Karpas-422 (cell line): ENCODE results near the gene FARS2. TPM values are rescaled to one million over a fixed set of nuclear protein-coding genes. Genes with fewer than 3 reads are reported as not detected.

Source experiments
- DNase-seq: peaks from one replicate; pipeline ENCODE4 v3.0.0-alpha.2; 2015
- H2AFZ ChIP-seq: fragments of 200-600 bp; sonication (generic); 2 replicates; pipeline ENCODE4 v1.6.1; 2014; ENCODE audit warnings: antibody characterized with exemption, low read length, mixed read lengths
- H3K27ac ChIP-seq: fragments of 200-600 bp; sonication (generic); 2 replicates; pipeline ENCODE4 v1.5.1; 2014; ENCODE audit warnings: mild to moderate bottlenecking, low read length, moderate library complexity
- H3K27me3 ChIP-seq: fragments of 200-600 bp; sonication (generic); 2 replicates; pipeline ENCODE4 v1.6.1; 2014; ENCODE audit warnings: low read length, mixed read lengths
- H3K36me3 ChIP-seq: fragments of 200-600 bp; sonication (generic); 2 replicates; pipeline ENCODE4 v1.6.1; 2014; ENCODE audit warnings: low read length, mixed read lengths; ENCODE audit not compliant: insufficient read depth
- H3K4me1 ChIP-seq: fragments of 200-600 bp; sonication (generic); 2 replicates; pipeline ENCODE4 v1.6.1; 2014; ENCODE audit warnings: mild to moderate bottlenecking, low read length, mixed read lengths
- H3K4me2 ChIP-seq: fragments of 200-600 bp; sonication (generic); 2 replicates; pipeline ENCODE4 v1.6.1; 2014; ENCODE audit warnings: low read length, low read depth, mild to moderate bottlenecking; ENCODE audit not compliant: poor library complexity, severe bottlenecking
- H3K4me3 ChIP-seq: fragments of 200-600 bp; sonication (generic); 2 replicates; pipeline ENCODE4 v1.5.1; 2014; ENCODE audit warnings: mild to moderate bottlenecking, antibody characterized with exemption, low read length, mixed read lengths
- H3K79me2 ChIP-seq: fragments of 200-600 bp; sonication (generic); 2 replicates; pipeline ENCODE4 v1.6.1; 2014; ENCODE audit warnings: mild to moderate bottlenecking, low read length, mixed read lengths
- H3K9ac ChIP-seq: fragments of 200-600 bp; sonication (generic); 2 replicates; pipeline ENCODE4 v1.6.0; 2014; ENCODE audit warnings: low read length
- H3K9me2 ChIP-seq: fragments of 200-600 bp; sonication (generic), shearing (Covaris generic); replicated peaks from 2 replicates; pipeline ENCODE4 v1.6.0; 2014; ENCODE audit warnings: mild to moderate bottlenecking, low read length, moderate library complexity; ENCODE audit not compliant: insufficient read depth
- H3K9me3 ChIP-seq: fragments of 300-700, 200-600 bp; sonication (generic); 2 replicates; pipeline ENCODE4 v1.6.1; 2014; ENCODE audit warnings: low read length, mixed read lengths
- H4K20me1 ChIP-seq: fragments of 200-600 bp; sonication (generic); 2 replicates; pipeline ENCODE4 v1.6.1; 2014; ENCODE audit warnings: mild to moderate bottlenecking, antibody characterized with exemption, low read length, low read depth; ENCODE audit not compliant: insufficient read depth
- total RNA-seq: library from RNA; depleted of rRNA; stranded (reverse); fragments of >200 nt; shearing (Covaris generic); gene quantifications from 2 replicates; pipeline ENCODE4 v1.2.3, GENCODE V29; 2014; ENCODE audit warnings: low replicate concordance

FARS2 gene
- total RNA-seq, 1 experiment from 2014 or later: 9.0 TPM

- no peak overlapping the region for H3K4me3 ChIP-seq
- H3K4me1 ChIP-seq: peaks cover 12% of the 10 kb centered on the region
- no peaks in the 10 kb centered on the region for H3K9me2 ChIP-seq
- H3K4me2 ChIP-seq: no peak overlapping the region
- H3K36me3 ChIP-seq: no peaks in the 10 kb centered on the region
- no peak overlapping the region for H3K27ac ChIP-seq
- H3K79me2 ChIP-seq: no peaks in the 10 kb centered on the region
- no peak overlapping the region for H3K9ac ChIP-seq
- no peaks in the 10 kb centered on the region for H3K27me3 ChIP-seq
- H4K20me1 ChIP-seq: no peaks in the 10 kb centered on the region
- no peak for DNase-seq
- peaks cover 12% of the 10 kb centered on the region for H3K9me3 ChIP-seq
- no peak overlapping the region for H2AFZ ChIP-seq
These were observed 490.4 kb downstream of the FARS2 start for GRCh38 chr6:5751525-5752390.

DNA sequence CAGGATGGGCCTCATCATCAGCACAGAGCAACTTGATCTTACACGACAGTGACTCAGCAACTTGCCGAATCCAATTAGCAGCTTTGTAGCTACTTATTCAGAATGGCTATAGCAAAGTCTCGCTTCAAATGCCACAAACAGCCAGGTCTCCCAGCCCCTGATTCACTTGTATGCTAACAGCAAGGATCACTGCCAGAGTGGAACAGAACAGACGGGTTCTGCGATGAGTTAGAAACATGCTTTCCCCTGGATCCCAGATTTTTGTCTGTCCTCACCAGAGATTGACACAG is 491.0 kb downstream of the FARS2 start:
- Histone ChIP-seq H2AFZ (no peak overlapping the region), H3K9ac (no peak overlapping the region)

GRCh38 chr6:5753209-5753608 is 491.9 kb downstream of the FARS2 start:
- H2AFZ ChIP-seq: no peak overlapping the region
- H3K27ac ChIP-seq: no peak overlapping the region
- DNase-seq: no peak
- H3K36me3 ChIP-seq: no peaks in the 10 kb centered on the region
- no peaks in the 10 kb centered on the region for H3K9me2 ChIP-seq
- H3K79me2 ChIP-seq: no peaks in the 10 kb centered on the region
- no peak overlapping the region for H3K4me3 ChIP-seq
- H3K9ac ChIP-seq: no peak overlapping the region
- H3K4me2 ChIP-seq: no peak overlapping the region
- peaks cover 12% of the 10 kb centered on the region for H3K4me1 ChIP-seq
- H3K9me3 ChIP-seq: peaks cover 12% of the 10 kb centered on the region
- H3K27me3 ChIP-seq: no peaks in the 10 kb centered on the region
- H4K20me1 ChIP-seq: no peaks in the 10 kb centered on the region

More for the DNA sequence above, 491.0 kb downstream of the FARS2 start:
- H3K4me2 ChIP-seq: no peak overlapping the region
- no peak overlapping the region for H3K27ac ChIP-seq
- no peak for DNase-seq
- H3K79me2 ChIP-seq: no peaks in the 10 kb centered on the region
- no peaks in the 10 kb centered on the region for H3K27me3 ChIP-seq
- no peaks in the 10 kb centered on the region for H3K9me2 ChIP-seq
- H3K9me3 ChIP-seq: peaks cover 12% of the 10 kb centered on the region
- no peak overlapping the region for H3K4me3 ChIP-seq
- no peaks in the 10 kb centered on the region for H4K20me1 ChIP-seq
- peaks cover 12% of the 10 kb centered on the region for H3K4me1 ChIP-seq
- no peaks in the 10 kb centered on the region for H3K36me3 ChIP-seq

DNA sequence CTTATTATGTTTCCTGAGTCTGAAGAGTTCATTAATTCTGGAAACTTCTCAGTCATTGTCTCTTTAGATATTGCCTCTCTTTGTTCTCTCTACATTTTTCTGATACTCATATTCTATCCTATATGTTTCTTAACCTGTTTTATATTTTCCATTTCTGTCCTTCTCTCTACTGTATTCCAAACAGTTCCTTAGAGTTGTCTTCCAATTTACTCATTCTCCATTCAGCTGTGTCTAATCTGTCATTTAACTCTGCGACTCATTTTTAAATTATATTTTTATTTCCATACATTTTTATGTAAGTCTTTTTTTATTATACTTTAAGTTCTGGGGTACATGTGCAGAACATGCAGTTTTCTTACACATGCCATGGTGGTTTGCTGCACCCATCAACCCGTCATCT is 493.6 kb downstream of the FARS2 start:
- H3K27ac ChIP-seq: no peak overlapping the region
- no peak overlapping the region for H2AFZ ChIP-seq
- no peak overlapping the region for H3K9ac ChIP-seq
- no peaks in the 10 kb centered on the region for H4K20me1 ChIP-seq
- DNase-seq: no peak
- no peaks in the 10 kb centered on the region for H3K27me3 ChIP-seq
- peaks cover 6% of the 10 kb centered on the region for H3K4me1 ChIP-seq
- no peak overlapping the region for H3K4me3 ChIP-seq
- H3K79me2 ChIP-seq: no peaks in the 10 kb centered on the region
- peaks cover 12% of the 10 kb centered on the region for H3K9me3 ChIP-seq
- H3K4me2 ChIP-seq: no peak overlapping the region
- no peaks in the 10 kb centered on the region for H3K9me2 ChIP-seq
- no peaks in the 10 kb centered on the region for H3K36me3 ChIP-seq

DNA sequence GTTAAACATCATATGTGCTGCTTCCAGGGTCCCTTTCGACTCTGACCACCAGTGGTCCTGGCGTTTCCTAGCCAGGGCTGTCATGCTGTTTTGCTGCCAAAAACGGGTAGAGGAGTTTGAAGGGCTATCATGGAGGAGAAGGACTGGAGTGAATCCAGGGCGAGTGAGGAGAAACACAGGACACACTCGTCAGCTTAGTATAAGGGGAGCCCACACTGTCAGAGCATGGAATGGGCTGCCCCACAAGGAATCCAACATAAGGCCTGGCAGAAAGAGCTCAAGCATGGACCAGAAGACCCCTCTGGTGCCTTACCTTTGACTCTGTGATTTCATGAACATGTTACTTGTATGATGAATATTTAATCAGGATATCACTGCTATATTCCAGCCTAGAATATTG is 498.3 kb downstream of the FARS2 start:
- Histone ChIP-seq H3K36me3 (no peaks in the 10 kb centered on the region), H3K27ac (no peak overlapping the region), H3K79me2 (no peaks in the 10 kb centered on the region), H3K27me3 (no peaks in the 10 kb centered on the region; the same call in 1 of the 2 replicates), H3K9me3 (peaks cover 7% of the 10 kb centered on the region), H3K9me2 (no peaks in the 10 kb centered on the region), H3K4me3 (no peak overlapping the region), H3K4me1 (peaks cover 16% of the 10 kb centered on the region), H3K9ac (no peak overlapping the region), H2AFZ (no peak overlapping the region), H4K20me1 (no peaks in the 10 kb centered on the region), H3K4me2 (no peak overlapping the region)
- no peak for DNase-seq

GRCh38 chr6:5761370-5761769 is 500.1 kb downstream of the FARS2 start:
- DNase-seq: no peak

GRCh38 chr6:5762561-5762968 is 501.3 kb downstream of the FARS2 start:
- H3K36me3 ChIP-seq: no peaks in the 10 kb centered on the region
- H3K27ac ChIP-seq: no peak overlapping the region
- H3K4me1 ChIP-seq: peaks cover 18% of the 10 kb centered on the region
- no peaks in the 10 kb centered on the region for H4K20me1 ChIP-seq
- H3K4me3 ChIP-seq: no peak overlapping the region
- no peak overlapping the region for H3K4me2 ChIP-seq
- H3K9ac ChIP-seq: no peak overlapping the region
- no peaks in the 10 kb centered on the region for H3K9me2 ChIP-seq
- H2AFZ ChIP-seq: no peak overlapping the region
- no peaks in the 10 kb centered on the region for H3K79me2 ChIP-seq
- no peaks in the 10 kb centered on the region; the same call in 1 of the 2 replicates for H3K27me3 ChIP-seq
- no peaks in the 10 kb centered on the region for H3K9me3 ChIP-seq
- no peak for DNase-seq

More at GRCh38 chr6:5761370-5761769, 500.1 kb downstream of the FARS2 start:
- Histone ChIP-seq H3K4me3 (no peak overlapping the region), H3K4me1 (peaks cover 18% of the 10 kb centered on the region), H3K27me3 (no peaks in the 10 kb centered on the region; the same call in 1 of the 2 replicates), H3K27ac (no peak overlapping the region), H2AFZ (no peak overlapping the region), H3K79me2 (no peaks in the 10 kb centered on the region), H3K9ac (no peak overlapping the region), H3K36me3 (no peaks in the 10 kb centered on the region), H4K20me1 (no peaks in the 10 kb centered on the region), H3K9me2 (no peaks in the 10 kb centered on the region), H3K9me3 (no peaks in the 10 kb centered on the region), H3K4me2 (no peak overlapping the region)

- H3K9ac ChIP-seq: no peak overlapping the region
- no peak overlapping the region for H2AFZ ChIP-seq
- no peak overlapping the region for H3K4me3 ChIP-seq
- no peaks in the 10 kb centered on the region for H3K79me2 ChIP-seq
- H3K9me2 ChIP-seq: no peaks in the 10 kb centered on the region
- H3K36me3 ChIP-seq: no peaks in the 10 kb centered on the region
- peaks cover 18% of the 10 kb centered on the region for H3K4me1 ChIP-seq
- no peaks in the 10 kb centered on the region for H4K20me1 ChIP-seq
- H3K4me2 ChIP-seq: no peak overlapping the region
- no peak overlapping the region for H3K27ac ChIP-seq
- H3K27me3 ChIP-seq: no peaks in the 10 kb centered on the region; the same call in 1 of the 2 replicates
- no peak for DNase-seq
- H3K9me3 ChIP-seq: no peaks in the 10 kb centered on the region
These were observed 502.1 kb downstream of the FARS2 start for GRCh38 chr6:5763407-5763806.
